Measurements from ENCODE around the gene DPY19L3.
A peak's percentile ranks its signal among the peaks of the same experiment; 100 is the strongest.
"Not testable (repeated sequence)": the region's sequence is repeated elsewhere in the genome, so short reads cannot be mapped to it uniquely, and the experiment has no call there.

The DPY19L3 gene

GRCh38 chr19:32373585-32374295 is 31.8 kb upstream of the DPY19L3 start:
- no peak for TF ChIP-seq ZFX (IDR thresholded peaks at IDR 0.05)
- no peak for TF ChIP-seq CTCF (conservative IDR thresholded peaks at IDR 0.05)
- H3K27ac ChIP-seq = peak overlapping the region; percentile 94

- peak overlapping the region; percentile 94 for H3K27ac ChIP-seq
These were observed 31.2 kb upstream of the DPY19L3 start for GRCh38 chr19:32374362-32374761.

DNA sequence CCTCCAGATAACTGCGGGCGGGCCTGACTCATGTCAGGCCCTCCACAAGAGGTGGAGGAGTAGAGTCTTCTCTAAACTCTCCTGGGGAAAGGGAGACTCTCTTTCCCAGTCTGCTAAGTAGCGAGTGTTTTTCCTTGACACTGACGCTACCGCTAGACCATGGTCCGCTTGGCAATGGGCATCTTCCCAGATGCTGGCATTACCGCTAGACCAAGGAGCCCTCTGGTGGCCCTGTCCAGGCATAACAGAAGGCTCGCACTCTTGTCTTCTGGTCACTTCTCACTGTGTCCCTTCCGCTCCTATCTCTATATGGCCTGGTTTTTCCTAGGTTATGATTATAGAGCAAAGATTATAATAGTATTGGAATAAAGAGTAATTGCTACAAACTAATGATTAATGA is 28.5 kb upstream of the DPY19L3 start:
- not testable (repeated sequence) for H3K27ac ChIP-seq
- peak; percentile 62 for TF ChIP-seq CTCF (conservative IDR thresholded peaks at IDR 0.05)

- no peak overlapping the region for H3K27ac ChIP-seq
- TF ChIP-seq ZFX (IDR thresholded peaks at IDR 0.05) (no peak), CTCF (conservative IDR thresholded peaks at IDR 0.05) (no peak)
These were observed 25.3 kb upstream of the DPY19L3 start for GRCh38 chr19:32380269-32380668.

DNA sequence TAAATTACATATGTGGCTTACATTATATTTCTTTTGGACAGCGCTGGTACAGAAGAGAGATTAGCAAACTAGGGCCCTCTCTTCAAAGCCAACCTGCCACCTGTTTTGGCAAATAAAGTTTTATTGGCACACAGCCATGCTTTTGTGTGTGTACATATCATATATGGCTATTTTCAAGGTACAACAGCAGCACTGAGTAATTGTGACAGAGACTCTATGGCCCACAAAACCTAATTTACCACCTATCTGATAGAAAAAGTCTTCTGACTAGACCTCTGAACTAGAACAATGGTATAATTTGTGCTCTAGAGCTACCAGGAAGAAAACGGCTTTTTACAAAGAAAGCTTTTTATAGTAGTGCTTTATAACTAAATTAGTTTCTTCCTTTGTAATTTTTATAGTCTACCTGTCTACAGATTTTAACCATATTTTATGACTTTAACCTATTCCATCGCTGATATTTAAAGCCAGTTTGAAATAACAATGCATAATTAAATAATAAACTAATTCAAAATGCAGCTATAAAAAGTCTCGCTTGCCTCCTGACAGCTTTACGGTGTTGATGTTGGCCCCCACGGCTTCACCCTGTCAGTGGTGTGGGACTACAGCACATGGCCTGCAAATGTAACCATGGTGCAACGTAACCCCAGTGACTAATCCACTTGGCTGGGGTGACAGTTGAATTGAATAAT is 17.7 kb upstream of the DPY19L3 start:
- no peak overlapping the region for H3K27ac ChIP-seq
- TF ChIP-seq ZFX (IDR thresholded peaks at IDR 0.05) = no peak
- TF ChIP-seq CTCF (conservative IDR thresholded peaks at IDR 0.05) = no peak

DNA sequence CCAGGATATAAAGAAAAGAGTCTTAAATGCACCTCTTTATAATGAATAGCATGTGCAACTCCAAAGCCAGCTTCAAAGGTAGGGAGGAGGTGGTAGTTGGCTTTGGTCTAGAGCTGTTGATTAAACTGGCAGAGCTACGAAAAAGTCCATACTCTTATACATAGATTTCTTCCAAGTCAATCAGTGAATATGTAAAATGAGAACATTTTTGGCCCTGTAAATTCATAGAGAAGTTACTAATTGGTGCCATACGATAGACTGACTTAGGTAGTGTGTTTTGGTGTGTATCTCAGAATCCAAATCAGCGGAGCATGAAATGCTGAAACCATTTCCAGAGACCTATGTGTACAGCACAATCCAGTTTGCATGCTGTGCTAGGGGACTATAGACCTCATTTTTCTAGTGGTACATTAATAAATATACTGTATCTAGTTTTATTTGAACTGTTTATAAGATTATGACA is 17.1 kb upstream of the DPY19L3 start:
- H3K27ac ChIP-seq = no peak overlapping the region
- TF ChIP-seq CTCF (conservative IDR thresholded peaks at IDR 0.05) (no peak), ZFX (IDR thresholded peaks at IDR 0.05) (no peak)

GRCh38 chr19:32392901-32393300 is 12.7 kb upstream of the DPY19L3 start:
- TF ChIP-seq ZFX (IDR thresholded peaks at IDR 0.05) (no peak), CTCF (conservative IDR thresholded peaks at IDR 0.05) (no peak)
- no peak overlapping the region for H3K27ac ChIP-seq

All from C4-2B (cell line).